Measurements from ENCODE around the gene TRIOBP.
"Not testable (repeated sequence)": the region's sequence is repeated elsewhere in the genome, so short reads cannot be mapped to it uniquely, and the experiment has no call there.

GRCh38 chr22:37717235-37717634 is 20.4 kb downstream of the TRIOBP start:
- TF ChIP-seq, protein P1, sequence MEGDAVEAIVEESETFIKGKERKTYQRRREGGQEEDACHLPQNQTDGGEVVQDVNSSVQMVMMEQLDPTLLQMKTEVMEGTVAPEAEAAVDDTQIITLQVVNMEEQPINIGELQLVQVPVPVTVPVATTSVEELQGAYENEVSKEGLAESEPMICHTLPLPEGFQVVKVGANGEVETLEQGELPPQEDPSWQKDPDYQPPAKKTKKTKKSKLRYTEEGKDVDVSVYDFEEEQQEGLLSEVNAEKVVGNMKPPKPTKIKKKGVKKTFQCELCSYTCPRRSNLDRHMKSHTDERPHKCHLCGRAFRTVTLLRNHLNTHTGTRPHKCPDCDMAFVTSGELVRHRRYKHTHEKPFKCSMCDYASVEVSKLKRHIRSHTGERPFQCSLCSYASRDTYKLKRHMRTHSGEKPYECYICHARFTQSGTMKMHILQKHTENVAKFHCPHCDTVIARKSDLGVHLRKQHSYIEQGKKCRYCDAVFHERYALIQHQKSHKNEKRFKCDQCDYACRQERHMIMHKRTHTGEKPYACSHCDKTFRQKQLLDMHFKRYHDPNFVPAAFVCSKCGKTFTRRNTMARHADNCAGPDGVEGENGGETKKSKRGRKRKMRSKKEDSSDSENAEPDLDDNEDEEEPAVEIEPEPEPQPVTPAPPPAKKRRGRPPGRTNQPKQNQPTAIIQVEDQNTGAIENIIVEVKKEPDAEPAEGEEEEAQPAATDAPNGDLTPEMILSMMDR (conservative IDR thresholded peaks at IDR 0.05): not testable (repeated sequence)
- not testable (repeated sequence) for TF ChIP-seq EZH2 (IDR thresholded peaks at IDR 0.05; ENCODE audit: low read depth)

All from PC-9 (cell line).